Keratinocyte (primary cell): Measurements from ENCODE around the gene ZNF467. TPM values are rescaled to one million over a fixed set of nuclear protein-coding genes. Genes with fewer than 3 reads are reported as not detected.

Experiments
- DNase-seq: peaks from one replicate; pipeline ENCODE4 v3.0.0-alpha.2; 2011; ENCODE audit warnings: low read depth, missing footprints, low spot score
- FAIRE-seq: peaks from 2 replicates; lab custom pipeline; 2011; peaks lifted over from hg19 to GRCh38; lab: Jason Lieb, UNC
- H2AFZ ChIP-seq: 2 replicates; pipeline ENCODE4 v1.6.0; 2012; ENCODE audit warnings: low read length, control low read depth, inconsistent platforms; ENCODE audit not compliant: control insufficient read depth
- H3K27ac ChIP-seq: 2 replicates; pipeline ENCODE4 v1.5.1; 2011; ENCODE audit warnings: low read length; ENCODE audit not compliant: control insufficient read depth, insufficient read depth
- H3K27me3 ChIP-seq: 3 replicates; pipeline ENCODE4 v1.6.0; 2011; ENCODE audit warnings: low read length; ENCODE audit not compliant: control insufficient read depth, insufficient read depth; ENCODE audit errors: extremely low read depth
- H3K36me3 ChIP-seq, 2 experiments: 2 replicates in 1 of 2; 3 replicates in 1 of 2; pipeline ENCODE4 v1.5.1; 2011; ENCODE audit warnings: low read length in 2 of 2, mild to moderate bottlenecking in 1 of 2; ENCODE audit not compliant: control insufficient read depth in 2 of 2, insufficient read depth in 2 of 2; ENCODE audit errors: extremely low read depth in 1 of 2
- H3K4me1 ChIP-seq: 3 replicates; pipeline ENCODE4 v1.5.1; 2011; ENCODE audit warnings: low read length; ENCODE audit not compliant: control insufficient read depth, insufficient read depth; ENCODE audit errors: extremely low read depth
- H3K4me2 ChIP-seq: 3 replicates; pipeline ENCODE4 v1.6.0; 2011; ENCODE audit warnings: low read depth, low read length; ENCODE audit not compliant: control insufficient read depth, insufficient read depth; ENCODE audit errors: extremely low read depth
- H3K4me3 ChIP-seq, 3 experiments: fragments of 200-600 bp in 1 of 3; sonication (generic) in 1 of 3; 2 replicates in 2 of 3; 3 replicates in 1 of 3; pipeline ENCODE4 v1.5.1; 2011 to 2016; ENCODE audit warnings: low read length in 3 of 3, mild to moderate bottlenecking in 3 of 3, control low read depth in 2 of 3, inconsistent platforms in 1 of 3, low read depth in 1 of 3, mixed read lengths in 1 of 3, mixed run types in 1 of 3, moderate library complexity in 1 of 3; ENCODE audit not compliant: control insufficient read depth in 2 of 3, insufficient read depth in 2 of 3; ENCODE audit errors: extremely low read depth in 1 of 3
- H3K79me2 ChIP-seq: 2 replicates; pipeline ENCODE4 v1.6.0; 2012; ENCODE audit warnings: low read length; ENCODE audit not compliant: control insufficient read depth, insufficient read depth
- H3K9ac ChIP-seq: 3 replicates; pipeline ENCODE4 v1.6.0; 2011; ENCODE audit warnings: low read length; ENCODE audit not compliant: control insufficient read depth, insufficient read depth; ENCODE audit errors: extremely low read depth
- H3K9me1 ChIP-seq: 3 replicates; pipeline ENCODE4 v1.6.0; 2011; ENCODE audit warnings: low read length; ENCODE audit not compliant: control insufficient read depth, insufficient read depth; ENCODE audit errors: extremely low read depth
- H3K9me3 ChIP-seq: 2 replicates; pipeline ENCODE4 v1.5.1; 2012; ENCODE audit warnings: low read depth, low read length; ENCODE audit not compliant: control insufficient read depth
- H4K20me1 ChIP-seq: 3 replicates; pipeline ENCODE4 v1.6.0; 2011; ENCODE audit warnings: low read length; ENCODE audit not compliant: control insufficient read depth, insufficient read depth; ENCODE audit errors: extremely low read depth
- CTCF ChIP-seq, 3 experiments: IDR thresholded peaks in 1 of 3; conservative IDR thresholded peaks in 1 of 3; optimal IDR thresholded peaks in 1 of 3; 2 replicates in 2 of 3; 3 replicates in 1 of 3; pipeline versions ENCODE3 to v1.5.1; 2011; ENCODE audit warnings: low read length in 3 of 3, mild to moderate bottlenecking in 3 of 3, moderate library complexity in 2 of 3, control low read depth in 1 of 3, inconsistent platforms in 1 of 3; ENCODE audit not compliant: insufficient read depth in 2 of 3; ENCODE audit errors: extremely low read depth in 1 of 3
- EZH2 ChIP-seq: IDR thresholded peaks from one replicate; pipeline ENCODE4 v1.6.1; 2012; ENCODE audit warnings: inconsistent platforms, mild to moderate bottlenecking, low read length, moderate library complexity
- dilution Hi-C: fragments of 300-500 bp; cut with MboI; formaldehyde crosslinking; loops from one replicate; pipeline ENCODE4 v1.7.0; 2020; ENCODE audit warnings: low sequenced_read_pairs; ENCODE audit not compliant: extremely low pct_ligation_motif_present
- polyA plus RNA-seq, 5 experiments: library from polyadenylated mRNA; depleted of rRNA in 3 of 5; stranded (reverse) in 3 of 5; stranded (forward) in 1 of 5; unstranded in 1 of 5; fragments of >200 nt; gene quantifications; 1 replicate in 1 of 5; 2 replicates in 3 of 5; 3 replicates in 1 of 5; pipeline versions ENCODE4 v1.2.1 to v1.2.3, GENCODE V29; 2011 to 2012; ENCODE audit warnings: missing spikeins in 2 of 5, low read depth in 1 of 5, low replicate concordance in 1 of 5

ZNF467 gene
- polyA plus RNA-seq, 1 donor (not counting 4 experiments of a cell fraction or from before 2014, with no cell fraction given), result 0.31 TPM

DNA sequence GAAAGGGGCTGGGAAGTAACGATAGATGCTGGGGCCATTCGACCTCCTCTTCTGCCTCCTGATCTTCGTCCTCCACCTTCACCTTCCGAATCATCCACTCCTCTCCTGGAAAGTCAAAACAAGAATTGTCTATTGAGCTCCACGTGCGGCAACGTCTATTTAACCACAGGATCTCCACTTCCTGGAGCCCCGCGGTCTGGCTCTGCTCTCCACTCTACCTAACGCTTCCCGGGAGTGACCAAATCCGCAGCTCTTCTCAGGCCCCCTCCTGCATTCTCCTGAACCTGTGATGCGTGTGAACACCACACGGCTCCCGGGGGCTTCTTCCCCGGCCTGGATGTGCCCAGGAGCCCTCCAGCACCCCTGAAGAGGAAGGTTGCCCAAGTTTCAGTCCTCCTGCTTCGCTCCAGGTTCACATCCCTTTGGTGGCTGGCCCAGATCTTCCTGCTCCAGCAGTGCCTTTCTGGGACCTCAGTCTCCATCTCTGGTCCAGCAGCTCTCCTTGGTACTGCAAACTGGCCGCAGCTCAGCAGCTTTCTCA, 7.2 kb downstream of the ZNF467 start:
- Histone ChIP-seq H3K79me2 (no peaks in the 10 kb centered on the region), H3K4me1 (no peaks in the 10 kb centered on the region), H3K9me1 (no peaks in the 10 kb centered on the region), H3K36me3 (no peaks in the 10 kb centered on the region), H4K20me1 (no peaks in the 10 kb centered on the region), H3K4me3 (no peak overlapping the region), H3K4me2 (no peak overlapping the region), H3K9me3 (no peaks in the 10 kb centered on the region), H3K27ac (no peak overlapping the region), H3K27me3 (peaks cover 6% of the 10 kb centered on the region), H2AFZ (no peak overlapping the region), H3K9ac (no peak overlapping the region)
- TF ChIP-seq EZH2 (no peak), CTCF (optimal IDR thresholded peaks at IDR 0.05 in 1 of 3, IDR thresholded peaks at IDR 0.05 in 1 of 3, conservative IDR thresholded peaks at IDR 0.05 in 1 of 3; ENCODE audit: extremely low read depth in 1 of 3, insufficient read depth in 2 of 3, low read length in 3 of 3) (no peak)
- dilution Hi-C loops, result no loop called here
- FAIRE-seq (no peak), DNase-seq (no peak)

- TF ChIP-seq CTCF (optimal IDR thresholded peaks at IDR 0.05 in 1 of 3, IDR thresholded peaks at IDR 0.05 in 1 of 3, conservative IDR thresholded peaks at IDR 0.05 in 1 of 3; ENCODE audit: extremely low read depth in 1 of 3, insufficient read depth in 2 of 3, low read length in 3 of 3) (no peak), EZH2 (no peak)
- no peaks in the 10 kb centered on the region for H4K20me1 ChIP-seq
- dilution Hi-C loops, result no loop called here
- no peaks in the 10 kb centered on the region for H3K79me2 ChIP-seq
- H3K4me1 ChIP-seq, result no peaks in the 10 kb centered on the region
- H3K9me1 ChIP-seq, result no peaks in the 10 kb centered on the region
- FAIRE-seq (no peak), DNase-seq (no peak)
- H3K36me3 ChIP-seq, result no peaks in the 10 kb centered on the region
- peaks cover 6% of the 10 kb centered on the region for H3K27me3 ChIP-seq
- H3K9ac ChIP-seq, result no peak overlapping the region
- H3K4me2 ChIP-seq, result no peak overlapping the region
- no peak overlapping the region for H3K27ac ChIP-seq
- H3K9me3 ChIP-seq, result no peaks in the 10 kb centered on the region
- no peak overlapping the region for H2AFZ ChIP-seq
- H3K4me3 ChIP-seq, result no peak overlapping the region
Observed at GRCh38 chr7:149765399-149766121, 7.8 kb downstream of the ZNF467 start.
